ENCODE results near the gene SPATA25.
"Not testable (repeated sequence)": the region's sequence is repeated elsewhere in the genome, so short reads cannot be mapped to it uniquely, and the experiment has no call there.

Gene SPATA25

DNA sequence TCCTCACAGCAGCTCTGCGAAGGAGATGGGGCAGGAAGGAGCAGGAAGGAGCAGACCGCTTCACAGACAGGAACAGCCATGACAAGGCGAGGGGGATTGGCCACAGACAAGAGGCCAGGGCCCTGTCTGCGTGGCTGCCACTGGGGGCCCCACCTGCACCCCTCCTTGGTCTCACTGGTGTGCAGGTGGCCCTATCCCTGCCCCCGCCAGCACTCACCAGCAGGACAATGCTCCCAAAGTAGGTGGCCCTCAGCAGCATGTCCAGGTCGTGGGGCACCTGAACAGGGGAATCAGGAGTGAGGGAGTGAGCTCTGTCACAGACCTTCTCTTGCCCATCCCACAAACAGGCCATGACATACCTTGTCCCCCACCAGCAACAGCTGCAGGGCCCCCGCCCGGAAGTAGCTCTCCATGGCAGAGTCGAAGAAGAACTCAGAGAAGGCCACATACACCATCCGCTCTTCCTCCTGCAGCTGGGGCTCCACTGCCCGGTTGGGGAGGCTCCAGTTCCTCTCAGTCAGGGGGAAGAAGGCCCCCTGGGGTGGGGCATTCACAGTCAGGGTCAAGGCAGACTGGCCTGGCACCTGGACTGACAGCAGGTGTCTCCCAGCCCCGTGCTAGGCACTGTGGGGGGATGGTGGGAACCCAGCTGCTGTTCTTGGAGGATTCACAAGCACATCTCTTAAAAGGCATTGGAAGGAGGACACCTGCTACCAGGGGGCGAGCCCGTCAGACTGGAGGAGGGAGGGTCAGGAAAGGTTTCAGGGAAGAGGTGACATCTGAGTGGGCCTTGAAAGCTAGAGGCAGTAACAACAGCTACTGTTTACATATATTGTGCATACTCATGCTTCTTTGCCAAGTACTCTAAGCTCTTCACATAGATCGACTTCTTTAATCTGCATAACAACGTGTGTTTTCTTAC lies 17.4 kb upstream of the SPATA25 start:
- DNase-seq (ENCODE audit: low spot score): no peak
- no peak for TF ChIP-seq CTCF (IDR thresholded peaks at IDR 0.05; ENCODE audit: extremely low read depth, missing control alignments)

DNA sequence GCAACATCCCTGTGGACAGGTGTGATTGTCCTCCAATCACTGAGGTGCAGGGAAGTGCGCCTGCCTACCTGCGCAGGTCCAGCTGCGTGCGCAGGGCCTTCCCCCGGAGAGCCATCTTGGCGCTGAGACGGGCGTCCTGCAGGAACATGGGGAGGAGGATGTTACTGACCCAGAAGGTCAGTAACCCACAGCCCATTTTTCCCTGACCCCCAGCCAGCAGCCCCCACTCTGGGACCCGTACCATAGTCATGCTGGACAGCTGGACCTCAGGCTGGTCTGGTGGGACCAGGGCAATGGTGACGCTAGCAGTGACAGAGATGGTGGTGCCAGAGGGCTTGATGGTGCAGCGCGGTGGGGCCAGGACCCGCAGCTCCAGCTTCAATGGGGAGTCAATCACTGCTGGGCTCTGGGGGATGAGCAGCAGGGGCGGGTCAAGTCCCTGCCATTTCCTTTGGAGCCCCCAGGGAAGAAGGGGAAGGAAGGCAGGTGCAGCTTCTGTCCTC lies 14.8 kb upstream of the SPATA25 start:
- no peak for TF ChIP-seq CTCF (IDR thresholded peaks at IDR 0.05; ENCODE audit: extremely low read depth, missing control alignments)

GRCh38 chr20:45901332-45901731 lies 13.9 kb upstream of the SPATA25 start:
- not testable (repeated sequence) for DNase-seq (ENCODE audit: low spot score)

More for the DNA sequence above, 14.8 kb upstream of the SPATA25 start:
- DNase-seq (ENCODE audit: low spot score): no peak

GRCh38 chr20:45899046-45899835 lies 11.8 kb upstream of the SPATA25 start:
- no peak for TF ChIP-seq CTCF (IDR thresholded peaks at IDR 0.05; ENCODE audit: extremely low read depth, missing control alignments)
- no peak for DNase-seq (ENCODE audit: low spot score)

DNA sequence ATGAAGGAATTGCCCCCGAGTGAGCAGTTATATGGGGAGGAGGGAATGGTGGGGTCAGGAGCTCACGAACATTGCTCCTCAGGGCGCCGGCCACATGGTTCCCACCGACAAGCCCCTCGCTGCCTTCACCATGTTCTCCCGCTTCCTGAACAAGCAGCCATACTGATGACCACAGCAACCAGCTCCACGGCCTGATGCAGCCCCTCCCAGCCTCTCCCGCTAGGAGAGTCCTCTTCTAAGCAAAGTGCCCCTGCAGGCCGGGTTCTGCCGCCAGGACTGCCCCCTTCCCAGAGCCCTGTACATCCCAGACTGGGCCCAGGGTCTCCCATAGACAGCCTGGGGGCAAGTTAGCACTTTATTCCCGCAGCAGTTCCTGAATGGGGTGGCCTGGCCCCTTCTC lies 10.9 kb upstream of the SPATA25 start:
- DNase-seq (ENCODE audit: low spot score): no peak
- no peak for TF ChIP-seq CTCF (IDR thresholded peaks at IDR 0.05; ENCODE audit: extremely low read depth, missing control alignments)

- no peak for TF ChIP-seq CTCF (IDR thresholded peaks at IDR 0.05; ENCODE audit: extremely low read depth, missing control alignments)
- no peak for DNase-seq (ENCODE audit: low spot score)
These were observed 10.3 kb upstream of the SPATA25 start for GRCh38 chr20:45897692-45898091.

- TF ChIP-seq CTCF (IDR thresholded peaks at IDR 0.05; ENCODE audit: extremely low read depth, missing control alignments): no peak
- DNase-seq (ENCODE audit: low spot score): no peak
These were observed 9.9 kb upstream of the SPATA25 start for GRCh38 chr20:45897289-45897688.

All from GM20000 (cell line).